Body of pancreas (tissue), 4 donors: ENCODE results near the gene ITPK1. TPM values are rescaled to one million over a fixed set of nuclear protein-coding genes. Genes with fewer than 3 reads are reported as not detected.

ENCODE experiments used
- ATAC-seq: fragments of 150-250 bp; one replicate; pipeline ENCODE4 v1.9.1; 2016
- DNase-seq, 4 donors: peaks; one replicate each; pipeline ENCODE4 v3.0.0-alpha.2; 2019
- H3K27ac ChIP-seq, 4 donors: fragments of 200-600 bp; sonication (generic); 1 replicate in 3 of 4; 2 replicates in 1 of 4; pipeline versions ENCODE4 v1.5.1 to v1.6.1; 2016 to 2019; ENCODE audit warnings: mild to moderate bottlenecking in 1 of 4, mixed read lengths in 1 of 4, moderate library complexity in 1 of 4
- H3K27me3 ChIP-seq, 2 donors: fragments of 200-600 bp; sonication (generic); one replicate each; pipeline ENCODE4 v1.6.0; 2016; ENCODE audit warnings: mild to moderate bottlenecking in 1 of 2
- H3K36me3 ChIP-seq, 2 donors: fragments of 200-600 bp; sonication (generic); replicated peaks in 1 of 2; 2 replicates each; pipeline ENCODE4 v1.5.1; 2016; ENCODE audit warnings: low read depth in 2 of 2; ENCODE audit not compliant: insufficient read depth in 1 of 2
- H3K4me1 ChIP-seq: fragments of 200-600 bp; sonication (generic); one replicate; pipeline ENCODE4 v1.6.0; 2016
- H3K4me3 ChIP-seq, 2 donors: fragments of 200-600 bp; sonication (generic); 1 replicate in 1 of 2; 2 replicates in 1 of 2; pipeline ENCODE4 v1.5.1; 2016 to 2019
- H3K9me3 ChIP-seq, 3 donors: fragments of 200-600 bp; sonication (generic); 1 replicate in 2 of 3; 2 replicates in 1 of 3; pipeline ENCODE4 v1.5.1; 2016
- CTCF ChIP-seq, 7 experiments: fragments of 450-650 bp in 4 of 7; fragments of 200-600 bp in 3 of 7; sonication (generic) in 3 of 7; IDR thresholded peaks; one replicate each; pipeline ENCODE4 v1.5.1; 2016 to 2019; ENCODE audit warnings: antibody characterized with exemption in 7 of 7
- POLR2A ChIP-seq, 3 donors: fragments of 450-650 bp; IDR thresholded peaks; one replicate each; pipeline ENCODE4 v1.6.1; 2016; ENCODE audit warnings: antibody characterized with exemption in 3 of 3, mild to moderate bottlenecking in 2 of 3
- WGBS, 2 donors: methylation state at CpG; one replicate each; pipeline ENCODE4 v1.1.5; 2017; 5-methylcytosine and 5-hydroxymethylcytosine counted together
- intact Hi-C: fragments of 100-400 bp; cut with DNase I; formaldehyde crosslinking; loops from one replicate; pipeline ENCODE4 v1.15.1; 2023
- total RNA-seq, 2 donors: library from RNA; depleted of rRNA; stranded (reverse); fragments of >200 nt; gene quantifications; one replicate each; pipeline ENCODE4 v1.1.0, GENCODE V29; 2016

The ITPK1 gene
- total RNA-seq, 2 donors from 2014 or later = 30.1 to 32.6 TPM

DNA sequence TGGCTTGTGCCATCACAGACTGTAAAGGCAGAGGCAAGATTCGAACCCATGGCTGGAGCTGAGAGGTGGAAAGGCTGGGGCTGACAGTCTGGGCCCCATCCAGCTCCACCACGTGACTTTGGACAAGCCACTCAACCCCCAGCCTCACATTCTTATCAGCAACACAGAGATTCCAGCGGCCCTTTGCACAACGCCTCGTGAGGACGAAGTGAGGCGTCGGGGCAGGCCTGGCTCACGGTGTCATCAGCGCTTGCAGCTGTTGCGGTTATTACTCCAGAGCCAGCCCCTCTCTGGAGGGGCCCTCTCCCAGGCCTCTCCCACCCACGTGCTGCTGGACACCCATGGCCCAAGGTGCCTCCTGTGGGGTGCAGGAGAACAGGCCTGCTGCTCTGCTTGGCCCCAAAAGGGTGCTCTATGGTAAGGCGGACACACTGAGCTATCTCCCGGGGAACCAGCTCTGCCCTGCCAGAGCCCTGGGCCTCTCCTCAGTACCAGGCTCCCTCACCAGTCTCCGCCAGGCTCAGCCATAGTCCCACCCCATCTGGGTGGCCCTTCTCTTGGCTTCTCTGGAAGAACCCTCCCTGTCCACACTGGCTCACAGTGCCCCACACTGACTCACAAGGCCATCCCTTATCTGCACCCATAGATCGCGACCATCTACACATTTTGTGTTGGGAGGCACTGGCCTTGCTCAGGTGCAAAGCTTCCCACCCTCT, 171.7 kb downstream of the ITPK1 start:
- 64 to 84% methylated on average over 4 to 17 of the region's 17 CpGs for WGBS, 2 donors
- no peak for ATAC-seq
- DNase-seq = no peak
- TF ChIP-seq CTCF (IDR thresholded peaks at IDR 0.05) (no peak), POLR2A (IDR thresholded peaks at IDR 0.05) (no peak)
- Histone ChIP-seq H3K4me1 (peaks cover 7% of the 10 kb centered on the region), H3K36me3 (no peaks in the 10 kb centered on the region), H3K4me3 (no peak overlapping the region), H3K27me3 (no peaks in the 10 kb centered on the region), H3K9me3 (no peaks in the 10 kb centered on the region), H3K27ac (no peak overlapping the region)
- intact Hi-C loops = no loop called here

DNA sequence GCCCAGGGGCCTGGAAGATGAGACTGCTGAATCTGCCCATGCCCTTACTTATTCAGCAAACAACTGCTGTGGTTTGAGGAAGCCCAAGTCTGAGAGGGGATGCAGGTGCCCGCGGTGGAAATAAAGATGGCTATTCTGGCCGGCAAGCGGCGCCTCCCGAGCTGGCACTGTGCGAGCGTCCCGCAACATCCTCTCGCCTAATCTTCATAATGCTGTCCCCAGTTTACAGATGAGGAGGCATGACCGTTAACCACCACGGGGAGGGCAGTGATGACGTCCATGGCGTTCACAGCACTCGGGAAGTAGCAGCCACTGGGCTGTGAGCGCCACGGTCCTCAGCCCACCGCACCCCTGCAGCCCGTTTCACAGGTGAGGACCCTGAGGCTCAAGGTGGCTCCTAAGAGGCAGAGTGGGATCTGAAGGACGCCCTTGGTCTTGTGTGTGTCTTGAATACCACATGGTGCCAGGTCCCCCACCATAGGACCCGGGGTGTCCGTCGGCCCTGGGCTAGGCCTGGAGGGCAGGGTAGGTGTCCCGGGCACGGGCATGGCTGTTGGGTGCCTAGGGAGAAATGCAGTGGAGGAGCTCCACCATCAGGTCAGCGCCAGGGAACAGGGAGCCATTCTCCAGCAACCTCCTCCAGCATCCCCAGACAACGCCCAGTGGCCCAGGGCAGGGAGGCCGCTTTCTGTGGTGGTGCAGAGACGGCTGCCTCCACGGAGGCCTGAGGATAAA, 172.6 kb downstream of the ITPK1 start:
- H3K9me3 ChIP-seq = no peaks in the 10 kb centered on the region
- no peak overlapping the region for H3K27ac ChIP-seq
- peaks cover 7% of the 10 kb centered on the region for H3K4me1 ChIP-seq
- H3K36me3 ChIP-seq = no peaks in the 10 kb centered on the region
- ATAC-seq = no peak
- H3K4me3 ChIP-seq = no peak overlapping the region
- WGBS, 2 donors = 94 to 95% methylated on average over 20 to 30 of the region's 30 CpGs
- no peak for DNase-seq
- intact Hi-C loops = no loop called here
- H3K27me3 ChIP-seq = no peaks in the 10 kb centered on the region
- TF ChIP-seq POLR2A (IDR thresholded peaks at IDR 0.05) (peak in 1 of 3 donors; percentile 1), CTCF (IDR thresholded peaks at IDR 0.05) (no peak)

- H3K4me1 ChIP-seq = peaks cover 7% of the 10 kb centered on the region
- ATAC-seq (no peak), DNase-seq (no peak)
- H3K27ac ChIP-seq = no peak overlapping the region
- no peaks in the 10 kb centered on the region for H3K36me3 ChIP-seq
- H3K4me3 ChIP-seq = no peak overlapping the region
- TF ChIP-seq CTCF (IDR thresholded peaks at IDR 0.05) = no peak
- TF ChIP-seq POLR2A (IDR thresholded peaks at IDR 0.05) = no peak
- H3K27me3 ChIP-seq = no peaks in the 10 kb centered on the region
- 90 to 93% methylated on average over 7 to 8 of the region's 8 CpGs for WGBS, 2 donors
- H3K9me3 ChIP-seq = no peaks in the 10 kb centered on the region
- intact Hi-C loops = no loop called here
Observed at GRCh38 chr14:92942576-92942975, 173.1 kb downstream of the ITPK1 start.

DNA sequence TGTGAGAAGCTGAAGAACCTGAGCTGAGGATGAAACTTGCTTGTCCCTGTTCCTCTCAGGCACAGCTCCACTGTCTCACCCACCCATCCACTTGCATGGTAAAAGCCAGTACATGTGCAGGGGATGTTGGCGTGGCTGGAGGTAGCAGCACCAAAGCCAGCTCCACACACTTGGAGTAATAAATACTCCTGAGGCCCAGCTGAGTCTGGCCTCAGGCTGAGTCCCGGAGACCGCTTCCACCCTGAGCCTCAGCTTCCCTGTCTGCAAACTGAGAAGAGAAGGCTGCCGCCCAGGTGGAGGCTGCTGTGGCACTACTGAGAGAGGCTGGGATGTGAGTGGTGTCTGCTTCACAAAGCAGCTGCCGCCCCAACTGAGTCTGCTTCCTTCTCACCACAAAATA, 173.6 kb downstream of the ITPK1 start:
- Histone ChIP-seq H3K9me3 (no peaks in the 10 kb centered on the region), H3K27ac (no peak overlapping the region), H3K4me1 (peaks cover 7% of the 10 kb centered on the region), H3K27me3 (no peaks in the 10 kb centered on the region), H3K36me3 (no peaks in the 10 kb centered on the region), H3K4me3 (no peak overlapping the region)
- intact Hi-C loops = no loop called here
- 95 to 100% methylated on average over 4 to 5 of the region's 5 CpGs for WGBS, 2 donors
- ATAC-seq (no peak), DNase-seq (no peak)
- TF ChIP-seq CTCF (IDR thresholded peaks at IDR 0.05) = no peak
- no peak for TF ChIP-seq POLR2A (IDR thresholded peaks at IDR 0.05)
